Common myeloid progenitor, CD34-positive (primary cell): ENCODE measurements around the gene MPP3.

Experiments used
- CTCF ChIA-PET: fragments of 350-600 bp; sonication (Branson Sonifier 250); formaldehyde crosslinking; loops from one replicate; lab custom pipeline; 2021; ENCODE audit warnings: antibody characterized with exemption; lab: Charles Lee
- POLR2A ChIA-PET: fragments of 350-600 bp; sonication (Branson Sonifier 250); formaldehyde crosslinking; loops from one replicate; lab custom pipeline; 2021; ENCODE audit warnings: antibody characterized with exemption; lab: Charles Lee
- DNase-seq, 3 donors: peaks; one replicate each; pipeline versions ENCODE4 v3.0.0 to v3.0.0-alpha.2; 2013
- H3K27ac ChIP-seq, 2 experiments: 1 replicate in 1 of 2; 2 replicates in 1 of 2; pipeline ENCODE4 v1.7.0; 2013; ENCODE audit warnings: inconsistent platforms in 2 of 2, low read length in 2 of 2, mild to moderate bottlenecking in 2 of 2, low read depth in 1 of 2, moderate library complexity in 1 of 2; ENCODE audit not compliant: severe bottlenecking in 2 of 2, insufficient read depth in 1 of 2, poor library complexity in 1 of 2
- H3K27me3 ChIP-seq, 5 experiments: replicated peaks in 2 of 5; 1 replicate in 3 of 5; 2 replicates in 2 of 5; pipeline versions ENCODE4 v1.6.1 to v1.7.0; 2013; ENCODE audit warnings: low read length in 4 of 5, mild to moderate bottlenecking in 2 of 5, moderate library complexity in 2 of 5, inconsistent platforms in 1 of 5; ENCODE audit not compliant: insufficient read depth in 5 of 5, control insufficient read depth in 4 of 5
- H3K36me3 ChIP-seq, 4 experiments: 1 replicate in 2 of 4; 2 replicates in 2 of 4; pipeline versions ENCODE4 v1.6.1 to v1.7.0; 2013; ENCODE audit warnings: low read length in 3 of 4, control low read depth in 1 of 4, mild to moderate bottlenecking in 1 of 4; ENCODE audit not compliant: control insufficient read depth in 4 of 4, insufficient read depth in 4 of 4
- H3K4me1 ChIP-seq, 4 experiments: 1 replicate in 3 of 4; 2 replicates in 1 of 4; pipeline versions ENCODE4 v1.6.1 to v1.7.1; 2013; ENCODE audit warnings: low read length in 3 of 4, mild to moderate bottlenecking in 3 of 4, control low read depth in 1 of 4, inconsistent platforms in 1 of 4, moderate library complexity in 1 of 4; ENCODE audit not compliant: control insufficient read depth in 4 of 4, insufficient read depth in 4 of 4; ENCODE audit errors: control extremely low read depth in 1 of 4
- H3K4me3 ChIP-seq, 7 experiments: 1 replicate in 4 of 7; 2 replicates in 3 of 7; pipeline versions ENCODE4 v1.5.1 to v1.7.0; 2013; ENCODE audit warnings: mild to moderate bottlenecking in 7 of 7, low read length in 6 of 7, moderate library complexity in 6 of 7, inconsistent platforms in 2 of 7, low read depth in 2 of 7, control low read depth in 1 of 7; ENCODE audit not compliant: insufficient read depth in 4 of 7, control insufficient read depth in 1 of 7; ENCODE audit errors: extremely low read depth in 1 of 7
- H3K9me3 ChIP-seq, 5 experiments: 1 replicate in 4 of 5; 2 replicates in 1 of 5; pipeline versions ENCODE4 v1.6.1 to v1.7.1; 2013; ENCODE audit warnings: low read length in 4 of 5, mild to moderate bottlenecking in 2 of 5, inconsistent platforms in 1 of 5, low read depth in 1 of 5, moderate library complexity in 1 of 5; ENCODE audit not compliant: control insufficient read depth in 4 of 5, insufficient read depth in 2 of 5; ENCODE audit errors: control extremely low read depth in 1 of 5
- WGBS: methylation state at CpG from one replicate; pipeline ENCODE4 v1.1.5; 2013; ENCODE audit not compliant: insufficient coverage; 5-methylcytosine and 5-hydroxymethylcytosine counted together

MPP3 gene

DNA sequence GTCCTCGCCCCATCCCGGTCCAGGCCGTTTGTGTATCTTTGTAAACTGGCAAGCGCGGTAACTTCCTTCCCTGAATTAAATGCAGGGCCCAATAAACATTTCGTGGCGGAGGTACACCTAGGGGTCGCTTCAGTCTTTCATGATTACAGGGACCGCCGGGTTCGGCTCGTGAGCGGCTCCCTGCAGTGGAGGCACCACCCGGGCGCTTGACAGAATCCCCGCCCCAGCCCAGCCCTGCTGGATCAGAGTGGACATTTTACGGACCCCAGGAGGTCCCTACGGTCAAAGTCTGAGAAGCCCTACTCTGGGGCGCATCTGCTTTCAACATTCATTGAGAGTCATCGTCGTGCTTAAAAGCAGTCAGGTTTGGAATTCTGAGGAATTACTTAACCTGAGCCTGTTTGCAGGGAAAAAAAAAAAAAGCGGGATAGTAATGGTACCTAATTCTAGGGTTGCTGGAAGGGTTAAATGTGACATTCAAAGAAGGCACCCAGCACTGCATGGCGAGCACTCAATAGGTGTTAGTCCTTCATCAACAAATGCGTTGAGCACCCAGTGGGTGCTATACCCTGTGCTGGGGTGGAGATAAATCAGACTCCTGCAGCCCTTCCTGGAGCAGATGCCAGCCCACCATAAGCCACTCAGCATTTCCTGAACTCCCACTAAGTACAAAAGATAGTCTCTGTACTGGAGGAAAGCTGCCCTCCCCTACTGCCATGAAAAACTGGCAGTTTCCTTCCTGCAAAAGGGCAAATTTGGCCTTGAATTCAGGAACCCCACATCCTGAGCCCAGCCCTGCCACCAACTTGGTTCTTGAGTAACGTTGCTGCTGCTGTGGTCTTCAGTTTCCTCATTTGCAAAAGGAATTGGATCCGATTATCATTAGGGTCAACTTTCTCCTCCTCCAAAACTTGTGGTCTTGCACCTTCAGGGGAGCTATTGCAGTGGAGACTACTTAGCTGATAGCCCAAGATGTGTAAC is 53.5 kb downstream of the MPP3 start:
- Histone ChIP-seq H3K27ac (peak overlapping the region in 1 of 2 experiments; percentile 49), H3K4me1 (peaks cover 7 to 89% (median 58%) of the 10 kb centered on the region in 4 experiments), H3K4me3 (peak overlapping the region; percentile 52 to 90 (median 79)), H3K36me3 (peaks cover 5 to 26% (median 8%) of the 10 kb centered on the region in 4 experiments), H3K9me3 (no peaks in the 10 kb centered on the region), H3K27me3 (no peaks in the 10 kb centered on the region)
- CTCF ChIA-PET = interaction anchor here (0.8 to 1.9 kb wide), 6 partner anchors 12 to 83 kb away, joined by 3 to 5 read pairs (median 4); no protein-coding TSS in a partner anchor
- 0% methylated on average over 22 of the region's 26 CpGs for WGBS
- POLR2A ChIA-PET = no interaction called here
- peak; percentile 70 to 78 (median 73) for DNase-seq

DNA sequence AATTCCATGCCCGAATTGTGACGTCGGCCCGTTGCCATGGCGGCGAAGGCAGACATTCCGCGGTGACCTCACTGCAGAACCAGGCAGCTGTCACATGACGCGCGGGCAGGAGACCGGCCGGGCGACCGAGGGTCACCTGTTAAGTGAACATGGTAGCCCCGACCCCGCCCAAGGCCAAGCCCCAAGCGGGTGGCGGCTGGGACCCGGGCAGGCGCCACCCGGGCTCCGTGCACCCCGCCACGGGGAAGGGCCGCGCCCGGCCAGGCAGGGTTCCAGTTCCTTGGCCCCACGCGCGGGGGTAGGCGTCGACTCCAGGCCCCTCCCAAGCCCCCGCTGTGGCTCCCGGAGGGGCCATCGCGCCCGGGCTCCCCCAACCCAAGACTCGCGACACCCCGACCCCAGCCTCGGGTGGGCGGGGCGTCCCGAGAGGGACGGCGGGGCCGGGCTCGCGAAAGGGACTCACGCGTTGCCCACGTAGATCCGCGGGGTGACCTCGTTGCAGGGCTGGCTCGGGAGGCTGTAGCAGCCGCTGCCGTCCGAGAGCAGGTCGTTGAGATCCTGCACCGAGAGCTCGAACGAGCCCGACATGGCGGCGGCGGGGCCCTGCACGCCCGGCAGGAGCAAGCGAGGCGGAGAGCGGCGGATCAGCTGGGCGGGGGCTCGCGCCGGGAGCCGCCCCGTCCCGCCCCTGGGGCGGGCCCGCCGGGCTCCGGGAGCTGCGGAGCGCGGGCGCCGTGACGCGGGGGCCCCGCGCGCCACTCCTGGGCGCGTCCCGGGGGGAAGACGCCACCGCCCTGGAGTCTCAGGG is 54.4 kb downstream of the MPP3 start, which contains the start of gene DUSP3:
Gene DUSP3, minus strand, starts transcription at position 641 of the 808 bp plus-strand sequence. Its CDS starts 53 bp downstream, at position 588.
- ChIA-PET POLR2A (no interaction called here), CTCF (interaction anchor here (0.7 to 0.9 kb wide), 2 partner anchors 26 to 82 kb away, joined by 3 to 4 read pairs; no protein-coding TSS in a partner anchor)
- H3K4me1 ChIP-seq = peaks cover 7 to 89% (median 58%) of the 10 kb centered on the region in 4 experiments
- DNase-seq = peak; percentile 66 to 80 (median 70)
- peaks cover 5 to 31% (median 11%) of the 10 kb centered on the region in 4 experiments for H3K36me3 ChIP-seq
- H3K9me3 ChIP-seq = no peaks in the 10 kb centered on the region
- H3K27ac ChIP-seq = peak within 1 kb of the TSS; percentile 68 to 87
- H3K4me3 ChIP-seq = peak within 1 kb of the TSS; percentile 52 to 90 (median 79)
- under 1% methylated on average over 91 of the region's 100 CpGs for WGBS
- H3K27me3 ChIP-seq = no peaks in the 10 kb centered on the region

DNA sequence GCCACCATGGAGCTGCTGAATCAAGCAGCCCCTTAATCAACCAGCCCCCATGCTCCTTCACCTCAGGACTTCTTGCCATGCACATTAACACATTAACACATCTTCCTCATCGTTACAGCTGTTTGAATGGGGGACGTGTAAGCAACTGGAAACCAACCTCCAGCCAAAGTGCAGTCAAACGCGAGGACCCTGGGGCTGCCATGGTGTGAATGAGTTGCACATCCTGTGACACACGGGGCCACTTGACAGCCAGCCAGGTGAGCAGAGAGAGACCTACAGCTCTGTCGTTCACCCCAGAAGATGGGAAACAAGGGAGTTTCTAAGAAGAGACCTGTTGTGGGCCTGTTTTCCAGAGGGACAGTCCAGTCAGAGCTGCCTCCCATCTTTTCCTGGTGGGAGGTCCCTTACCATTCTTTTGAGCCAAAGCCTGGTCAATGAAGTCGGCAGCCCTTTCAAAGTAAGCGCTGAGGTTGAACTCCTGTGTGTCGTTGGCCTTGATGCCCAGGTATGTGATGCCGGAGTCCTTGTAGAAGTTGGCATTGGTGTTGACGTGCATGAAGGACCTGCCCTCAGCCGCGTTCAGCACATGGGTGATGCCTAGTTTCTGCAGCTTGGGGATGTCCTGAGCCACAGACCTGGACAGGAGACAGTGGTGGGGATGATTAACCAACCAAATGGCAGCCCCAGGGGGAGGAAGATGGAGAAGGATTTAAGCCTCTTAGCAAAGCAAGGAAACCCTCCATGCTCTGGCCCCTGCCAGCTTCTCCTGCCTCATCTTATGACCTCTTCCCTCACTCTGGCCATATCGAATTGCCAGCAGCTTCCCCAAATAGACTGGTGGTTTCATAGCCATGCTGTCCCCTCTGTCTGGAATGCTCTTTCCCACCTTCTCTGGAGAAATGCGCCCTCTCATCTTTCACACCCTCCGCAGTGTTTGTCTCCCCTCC is 58.4 kb downstream of the MPP3 start:
- CTCF ChIA-PET = interaction anchor here (0.5 to 1.5 kb wide), 10 partner anchors 8 to 315 kb away, joined by 3 to 8 read pairs (median 3); partner anchors contain the start of gene CD300LG
- POLR2A ChIA-PET = interaction anchor here (0.7 kb wide), 1 partner anchor 14 kb away, joined by 3 read pairs; no protein-coding TSS in a partner anchor
- H3K4me3 ChIP-seq = no peak overlapping the region
- DNase-seq = peak in 1 of 3 donors; percentile 26
- H3K27me3 ChIP-seq = no peaks in the 10 kb centered on the region
- H3K27ac ChIP-seq = no peak overlapping the region
- H3K9me3 ChIP-seq = no peaks in the 10 kb centered on the region
- peaks cover 8 to 59% (median 25%) of the 10 kb centered on the region in 4 experiments for H3K36me3 ChIP-seq
- WGBS = 93% methylated on average over 15 of the region's 16 CpGs
- peaks cover 18 to 85% (median 77%) of the 10 kb centered on the region in 4 experiments for H3K4me1 ChIP-seq

DNA sequence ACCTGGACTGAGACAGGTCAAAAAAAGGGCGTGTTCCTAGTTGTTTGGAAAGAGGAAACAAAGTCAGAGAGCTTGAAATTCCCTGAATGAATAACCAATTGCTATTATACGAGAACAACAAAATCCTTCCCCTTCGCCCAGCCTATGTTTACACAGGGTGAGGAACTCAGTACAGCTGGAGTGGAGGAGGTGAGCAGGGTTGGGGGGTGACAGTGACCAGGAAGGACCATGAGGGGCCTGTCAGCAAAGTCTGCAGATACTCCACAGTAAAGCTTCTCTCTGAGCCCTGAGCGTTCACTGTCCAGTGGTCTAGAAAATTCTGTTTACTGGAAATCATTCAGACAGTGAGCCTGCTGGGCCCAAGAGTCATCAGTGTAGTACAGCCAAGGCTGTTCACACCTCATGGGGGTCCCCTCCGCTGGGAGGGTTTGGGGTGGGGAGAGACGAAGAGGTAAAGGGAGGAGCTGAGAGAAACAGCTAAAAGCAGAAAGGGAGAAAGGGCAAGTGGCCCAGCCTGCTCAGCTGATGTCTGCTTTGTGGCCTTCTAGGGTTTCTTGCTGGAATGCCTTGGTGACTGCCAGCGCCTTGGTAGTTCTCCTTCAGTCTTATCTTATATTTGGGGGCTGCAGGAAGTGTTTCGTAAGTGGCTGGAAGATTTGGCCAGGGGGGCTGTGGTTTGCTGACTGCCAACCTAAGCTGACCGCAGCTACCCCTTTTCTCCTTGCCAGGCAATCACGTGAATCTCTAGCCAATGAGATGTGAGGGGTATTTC is 59.9 kb downstream of the MPP3 start:
- H3K36me3 ChIP-seq = peaks cover 8 to 72% (median 32%) of the 10 kb centered on the region in 4 experiments
- peak overlapping the region in 4 of 7 experiments; percentile 21 to 39 (median 28) for H3K4me3 ChIP-seq
- CTCF ChIA-PET = interaction anchor here (0.7 to 4.9 kb wide), 7 partner anchors 9 to 197 kb away, joined by 3 to 25 read pairs (median 4); no protein-coding TSS in a partner anchor
- no peaks in the 10 kb centered on the region for H3K9me3 ChIP-seq
- POLR2A ChIA-PET = interaction anchor here (0.8 kb wide), 1 partner anchor 14 kb away, joined by 3 read pairs; no protein-coding TSS in a partner anchor
- H3K27me3 ChIP-seq = no peaks in the 10 kb centered on the region
- DNase-seq = peak; percentile 96 to 99 (median 99)
- H3K4me1 ChIP-seq = peaks cover 18 to 91% (median 83%) of the 10 kb centered on the region in 4 experiments
- H3K27ac ChIP-seq = peak overlapping the region; percentile 41 to 55
- WGBS = 3% methylated on average over 4 of the region's 10 CpGs

DNA sequence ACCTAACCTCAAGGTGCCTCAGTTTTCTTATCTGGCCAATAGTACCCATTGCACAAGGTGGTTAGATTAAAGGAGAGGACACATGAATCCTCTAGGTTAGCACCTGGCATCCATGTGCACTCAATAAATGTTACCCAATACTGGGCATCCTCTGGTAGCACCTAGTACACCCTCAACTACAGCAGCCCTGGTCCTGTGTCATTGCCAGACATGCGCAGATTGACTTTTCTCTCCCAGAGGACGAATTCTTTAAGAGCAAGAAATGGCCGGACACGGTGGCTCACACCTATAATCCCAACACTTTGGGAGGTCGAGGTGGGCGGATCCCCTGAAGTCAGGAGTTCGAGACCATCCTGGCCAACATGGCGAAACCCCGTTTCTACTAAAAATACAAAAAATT is 61.5 kb downstream of the MPP3 start:
- no peak overlapping the region for H3K4me3 ChIP-seq
- H3K9me3 ChIP-seq = no peaks in the 10 kb centered on the region
- CTCF ChIA-PET = interaction anchor here (4.9 kb wide), 1 partner anchor 10 kb away, joined by 25 read pairs; no protein-coding TSS in a partner anchor
- WGBS = 100% methylated on average over 7 of the region's 9 CpGs
- H3K27ac ChIP-seq = no peak overlapping the region
- no peaks in the 10 kb centered on the region for H3K27me3 ChIP-seq
- H3K36me3 ChIP-seq = peaks cover 8 to 78% (median 29%) of the 10 kb centered on the region in 4 experiments
- DNase-seq = no peak
- H3K4me1 ChIP-seq = peaks cover 24 to 93% (median 85%) of the 10 kb centered on the region in 4 experiments
- POLR2A ChIA-PET = no interaction called here
